Measurements from ENCODE around the gene GAMT. TPM values are rescaled to one million over a fixed set of nuclear protein-coding genes. Genes with fewer than 3 reads are reported as not detected.

GAMT gene
- polyA plus RNA-seq, 1 experiment = 26.9 TPM

DNA sequence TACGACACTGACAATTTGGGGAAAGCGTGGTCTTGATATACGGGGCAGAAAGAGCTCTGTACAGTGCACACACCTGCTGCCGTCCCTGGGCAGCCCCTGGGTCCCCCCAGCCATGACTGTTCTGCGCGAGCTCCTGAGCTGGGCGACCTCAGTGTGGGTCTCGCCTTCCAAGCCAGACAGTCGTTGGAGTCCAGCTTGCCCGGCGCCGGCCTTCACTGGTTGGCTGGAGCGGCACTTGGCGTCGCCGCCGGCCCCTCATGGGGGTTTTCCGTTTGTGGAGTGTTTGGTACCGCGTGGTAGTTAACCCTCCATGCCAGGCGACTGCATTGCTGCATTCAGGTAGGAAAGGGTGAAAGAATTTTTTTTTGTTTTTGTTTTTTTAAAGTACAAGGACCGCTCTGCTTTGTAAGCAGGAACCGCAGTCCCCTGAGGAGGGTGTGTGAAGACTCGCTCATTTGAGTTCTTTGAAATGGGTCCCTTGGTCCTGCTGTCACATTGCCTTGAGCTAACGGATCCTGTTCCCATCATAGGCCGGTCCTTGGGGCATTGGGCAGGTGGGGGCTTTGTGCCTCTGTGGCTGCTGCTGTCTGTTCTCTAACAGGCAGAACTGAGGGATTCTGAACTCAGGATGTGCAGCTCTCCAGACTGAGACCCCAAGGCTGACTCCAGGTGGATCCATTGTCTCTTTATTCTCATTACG is 26.0 kb upstream of the GAMT start:
- no peak for TF ChIP-seq CTCF (IDR thresholded peaks at IDR 0.05; ENCODE audit: low read depth, low read length)
- H3K9me3 ChIP-seq (ENCODE audit: control insufficient read depth, insufficient read depth, low read length) = no peaks in the 10 kb centered on the region; the same call in 1 of the 2 replicates
- no peaks in the 10 kb centered on the region for H3K27me3 ChIP-seq (ENCODE audit: control insufficient read depth, insufficient read depth, low read length)
- H3K4me3 ChIP-seq (ENCODE audit: low read depth, low read length) = no peak overlapping the region
- ChIA-PET POLR2A (no interaction called here), CTCF (interaction anchor here (0.9 kb wide), 1 partner anchor 17 kb away, joined by 3 read pairs; no protein-coding TSS in a partner anchor)
- no peak overlapping the region for H3K27ac ChIP-seq (ENCODE audit: low read depth, low read length)
- no peak for DNase-seq (ENCODE audit: low read depth, low spot score)

GRCh38 chr19:1426736-1427135 is 25.4 kb upstream of the GAMT start:
- no peaks in the 10 kb centered on the region for H3K27me3 ChIP-seq (ENCODE audit: control insufficient read depth, insufficient read depth, low read length)
- POLR2A ChIA-PET = no interaction called here

DNA sequence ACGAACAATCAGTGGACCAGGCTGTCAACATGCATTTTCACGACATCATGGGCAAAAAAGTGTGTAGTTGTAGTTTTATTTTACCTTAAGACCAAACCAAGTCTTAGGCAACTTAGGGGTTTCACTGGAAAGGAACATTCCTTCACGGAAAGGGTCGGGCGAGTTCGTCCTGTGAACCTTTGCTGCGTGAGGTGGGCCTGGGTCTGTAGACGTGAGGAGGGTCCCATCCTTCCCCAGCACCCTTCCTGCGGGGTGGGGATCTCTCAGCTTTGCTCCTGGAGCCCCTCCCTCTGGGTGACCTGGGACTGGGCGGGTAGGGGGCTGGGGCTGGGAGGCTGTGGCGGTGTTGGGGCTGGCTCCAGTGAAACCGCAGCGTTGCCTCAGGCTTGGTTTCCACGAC is 24.6 kb upstream of the GAMT start:
- no peak for TF ChIP-seq CTCF (IDR thresholded peaks at IDR 0.05; ENCODE audit: low read depth, low read length)
- H3K27ac ChIP-seq (ENCODE audit: low read depth, low read length) = no peak overlapping the region
- H3K27me3 ChIP-seq (ENCODE audit: control insufficient read depth, insufficient read depth, low read length) = no peaks in the 10 kb centered on the region
- CTCF ChIA-PET = no interaction called here
- POLR2A ChIA-PET = no interaction called here
- no peak for DNase-seq (ENCODE audit: low read depth, low spot score)
- no peaks in the 10 kb centered on the region; the same call in 1 of the 2 replicates for H3K9me3 ChIP-seq (ENCODE audit: control insufficient read depth, insufficient read depth, low read length)
- no peak overlapping the region for H3K4me3 ChIP-seq (ENCODE audit: low read depth, low read length)

More at GRCh38 chr19:1426736-1427135, 25.4 kb upstream of the GAMT start:
- no peak overlapping the region for H3K27ac ChIP-seq (ENCODE audit: low read depth, low read length)
- no peaks in the 10 kb centered on the region; the same call in 1 of the 2 replicates for H3K9me3 ChIP-seq (ENCODE audit: control insufficient read depth, insufficient read depth, low read length)
- no peak for TF ChIP-seq CTCF (IDR thresholded peaks at IDR 0.05; ENCODE audit: low read depth, low read length)
- no peak for DNase-seq (ENCODE audit: low read depth, low spot score)
- no peak overlapping the region for H3K4me3 ChIP-seq (ENCODE audit: low read depth, low read length)
- CTCF ChIA-PET = no interaction called here

- POLR2A ChIA-PET = no interaction called here
- TF ChIP-seq CTCF (IDR thresholded peaks at IDR 0.05; ENCODE audit: low read depth, low read length) = no peak
- Histone ChIP-seq H3K9me3 (ENCODE audit: control insufficient read depth, insufficient read depth, low read length) (no peaks in the 10 kb centered on the region; the same call in 1 of the 2 replicates), H3K27ac (ENCODE audit: low read depth, low read length) (no peak overlapping the region), H3K27me3 (ENCODE audit: control insufficient read depth, insufficient read depth, low read length) (no peaks in the 10 kb centered on the region), H3K4me3 (ENCODE audit: low read depth, low read length) (no peak overlapping the region)
- no peak for DNase-seq (ENCODE audit: low read depth, low spot score)
- CTCF ChIA-PET = no interaction called here
Measured at GRCh38 chr19:1425102-1425837, 23.9 kb upstream of the GAMT start.
